Measurements from ENCODE around the gene BACE1-AS.
"Not testable (repeated sequence)": the region's sequence is repeated elsewhere in the genome, so short reads cannot be mapped to it uniquely, and the experiment has no call there.

The BACE1-AS gene

GRCh38 chr11:117271208-117271607 lies 19.9 kb upstream of the BACE1-AS start:
- Histone ChIP-seq H3K27ac (ENCODE audit: low read length) (no peak overlapping the region), H3K27me3 (ENCODE audit: control insufficient read depth in 1 of 2, insufficient read depth in 2 of 2, low read length in 2 of 2) (no peaks in the 10 kb centered on the region), H3K36me3 (ENCODE audit: control insufficient read depth in 2 of 2, insufficient read depth in 2 of 2, low read length in 2 of 2) (peaks cover 2 to 3% of the 10 kb centered on the region in 2 donors), H3K4me3 (ENCODE audit: low read length in 2 of 2) (no peak overlapping the region), H3K9ac (ENCODE audit: low read length in 2 of 2) (no peak overlapping the region), H3K4me1 (ENCODE audit: control insufficient read depth, insufficient read depth, low read length) (no peaks in the 10 kb centered on the region), H3K9me3 (ENCODE audit: control insufficient read depth in 2 of 2, low read length in 2 of 2) (no peaks in the 10 kb centered on the region)

- H3K9ac ChIP-seq (ENCODE audit: low read length in 2 of 2); H3K4me1 ChIP-seq (ENCODE audit: control insufficient read depth, insufficient read depth, low read length); H3K27me3 ChIP-seq (ENCODE audit: control insufficient read depth in 1 of 2, insufficient read depth in 2 of 2, low read length in 2 of 2); H3K4me3 ChIP-seq (ENCODE audit: low read length in 2 of 2); H3K9me3 ChIP-seq (ENCODE audit: control insufficient read depth in 2 of 2, low read length in 2 of 2); H3K27ac ChIP-seq (ENCODE audit: low read length); H3K36me3 ChIP-seq (ENCODE audit: control insufficient read depth in 2 of 2, insufficient read depth in 2 of 2, low read length in 2 of 2): not testable (repeated sequence)
Observed at GRCh38 chr11:117272175-117272574, 19.0 kb upstream of the BACE1-AS start.

- H3K36me3 ChIP-seq (ENCODE audit: control insufficient read depth in 2 of 2, insufficient read depth in 2 of 2, low read length in 2 of 2): peaks cover 2 to 3% of the 10 kb centered on the region in 2 donors
Observed at GRCh38 chr11:117273550-117274289, 17.4 kb upstream of the BACE1-AS start.

GRCh38 chr11:117278347-117278746 lies 12.8 kb upstream of the BACE1-AS start:
- H3K27me3 ChIP-seq (ENCODE audit: control insufficient read depth in 1 of 2, insufficient read depth in 2 of 2, low read length in 2 of 2): no peaks in the 10 kb centered on the region
- H3K9ac ChIP-seq (ENCODE audit: low read length in 2 of 2): no peak overlapping the region
- H3K36me3 ChIP-seq (ENCODE audit: control insufficient read depth in 2 of 2, insufficient read depth in 2 of 2, low read length in 2 of 2): peaks cover 22 to 25% of the 10 kb centered on the region in 2 donors
- H3K27ac ChIP-seq (ENCODE audit: low read length): no peak overlapping the region
- no peaks in the 10 kb centered on the region for H3K9me3 ChIP-seq (ENCODE audit: control insufficient read depth in 2 of 2, low read length in 2 of 2)
- no peaks in the 10 kb centered on the region for H3K4me1 ChIP-seq (ENCODE audit: control insufficient read depth, insufficient read depth, low read length)
- H3K4me3 ChIP-seq (ENCODE audit: low read length in 2 of 2): no peak overlapping the region

More at GRCh38 chr11:117273550-117274289, 17.4 kb upstream of the BACE1-AS start:
- Histone ChIP-seq H3K4me3 (ENCODE audit: low read length in 2 of 2) (no peak overlapping the region), H3K9ac (ENCODE audit: low read length in 2 of 2) (no peak overlapping the region), H3K4me1 (ENCODE audit: control insufficient read depth, insufficient read depth, low read length) (no peaks in the 10 kb centered on the region), H3K27me3 (ENCODE audit: control insufficient read depth in 1 of 2, insufficient read depth in 2 of 2, low read length in 2 of 2) (no peaks in the 10 kb centered on the region), H3K9me3 (ENCODE audit: control insufficient read depth in 2 of 2, low read length in 2 of 2) (no peaks in the 10 kb centered on the region), H3K27ac (ENCODE audit: low read length) (no peak overlapping the region)

- no peak overlapping the region for H3K4me3 ChIP-seq (ENCODE audit: low read length in 2 of 2)
- no peak overlapping the region for H3K9ac ChIP-seq (ENCODE audit: low read length in 2 of 2)
- no peak overlapping the region for H3K27ac ChIP-seq (ENCODE audit: low read length)
- no peaks in the 10 kb centered on the region for H3K4me1 ChIP-seq (ENCODE audit: control insufficient read depth, insufficient read depth, low read length)
- H3K36me3 ChIP-seq (ENCODE audit: control insufficient read depth in 2 of 2, insufficient read depth in 2 of 2, low read length in 2 of 2): peaks cover 29 to 30% of the 10 kb centered on the region in 2 donors
- no peaks in the 10 kb centered on the region for H3K27me3 ChIP-seq (ENCODE audit: control insufficient read depth in 1 of 2, insufficient read depth in 2 of 2, low read length in 2 of 2)
- no peaks in the 10 kb centered on the region for H3K9me3 ChIP-seq (ENCODE audit: control insufficient read depth in 2 of 2, low read length in 2 of 2)
Observed at GRCh38 chr11:117279711-117280376, 11.3 kb upstream of the BACE1-AS start.

GRCh38 chr11:117281159-117281558 lies 10.0 kb upstream of the BACE1-AS start:
- Histone ChIP-seq H3K36me3 (ENCODE audit: control insufficient read depth in 2 of 2, insufficient read depth in 2 of 2, low read length in 2 of 2) (peaks cover 37 to 40% of the 10 kb centered on the region in 2 donors), H3K27ac (ENCODE audit: low read length) (no peak overlapping the region), H3K9ac (ENCODE audit: low read length in 2 of 2) (no peak overlapping the region)

GRCh38 chr11:117281869-117282268 lies 9.3 kb upstream of the BACE1-AS start:
- Histone ChIP-seq H3K4me1 (ENCODE audit: control insufficient read depth, insufficient read depth, low read length) (no peaks in the 10 kb centered on the region), H3K9me3 (ENCODE audit: control insufficient read depth in 2 of 2, low read length in 2 of 2) (no peaks in the 10 kb centered on the region), H3K4me3 (ENCODE audit: low read length in 2 of 2) (no peak overlapping the region), H3K27me3 (ENCODE audit: control insufficient read depth in 1 of 2, insufficient read depth in 2 of 2, low read length in 2 of 2) (no peaks in the 10 kb centered on the region), H3K9ac (ENCODE audit: low read length in 2 of 2) (no peak overlapping the region), H3K27ac (ENCODE audit: low read length) (no peak overlapping the region), H3K36me3 (ENCODE audit: control insufficient read depth in 2 of 2, insufficient read depth in 2 of 2, low read length in 2 of 2) (peaks cover 37 to 42% of the 10 kb centered on the region in 2 donors)

More at GRCh38 chr11:117281159-117281558, 10.0 kb upstream of the BACE1-AS start:
- no peaks in the 10 kb centered on the region for H3K27me3 ChIP-seq (ENCODE audit: control insufficient read depth in 1 of 2, insufficient read depth in 2 of 2, low read length in 2 of 2)
- H3K9me3 ChIP-seq (ENCODE audit: control insufficient read depth in 2 of 2, low read length in 2 of 2): no peaks in the 10 kb centered on the region
- H3K4me1 ChIP-seq (ENCODE audit: control insufficient read depth, insufficient read depth, low read length): no peaks in the 10 kb centered on the region
- no peak overlapping the region for H3K4me3 ChIP-seq (ENCODE audit: low read length in 2 of 2)

GRCh38 chr11:117282956-117283355 lies 8.2 kb upstream of the BACE1-AS start:
- no peak overlapping the region for H3K9ac ChIP-seq (ENCODE audit: low read length in 2 of 2)
- H3K27me3 ChIP-seq (ENCODE audit: control insufficient read depth in 1 of 2, insufficient read depth in 2 of 2, low read length in 2 of 2): no peaks in the 10 kb centered on the region
- H3K27ac ChIP-seq (ENCODE audit: low read length): no peak overlapping the region
- no peak overlapping the region for H3K4me3 ChIP-seq (ENCODE audit: low read length in 2 of 2)
- H3K36me3 ChIP-seq (ENCODE audit: control insufficient read depth in 2 of 2, insufficient read depth in 2 of 2, low read length in 2 of 2): peaks cover 42 to 46% of the 10 kb centered on the region in 2 donors
- H3K4me1 ChIP-seq (ENCODE audit: control insufficient read depth, insufficient read depth, low read length): no peaks in the 10 kb centered on the region
- H3K9me3 ChIP-seq (ENCODE audit: control insufficient read depth in 2 of 2, low read length in 2 of 2): no peaks in the 10 kb centered on the region

- no peak overlapping the region for H3K27ac ChIP-seq (ENCODE audit: low read length)
- H3K27me3 ChIP-seq (ENCODE audit: control insufficient read depth in 1 of 2, insufficient read depth in 2 of 2, low read length in 2 of 2): no peaks in the 10 kb centered on the region
- H3K9ac ChIP-seq (ENCODE audit: low read length in 2 of 2): no peak overlapping the region
- no peak overlapping the region for H3K4me3 ChIP-seq (ENCODE audit: low read length in 2 of 2)
- peaks cover 44 to 48% of the 10 kb centered on the region in 2 donors for H3K36me3 ChIP-seq (ENCODE audit: control insufficient read depth in 2 of 2, insufficient read depth in 2 of 2, low read length in 2 of 2)
- no peaks in the 10 kb centered on the region for H3K9me3 ChIP-seq (ENCODE audit: control insufficient read depth in 2 of 2, low read length in 2 of 2)
- H3K4me1 ChIP-seq (ENCODE audit: control insufficient read depth, insufficient read depth, low read length): no peaks in the 10 kb centered on the region
Observed at GRCh38 chr11:117284053-117284452, 7.1 kb upstream of the BACE1-AS start.

- Histone ChIP-seq H3K4me3 (ENCODE audit: low read length in 2 of 2) (no peak overlapping the region), H3K27me3 (ENCODE audit: control insufficient read depth in 1 of 2, insufficient read depth in 2 of 2, low read length in 2 of 2) (no peaks in the 10 kb centered on the region), H3K4me1 (ENCODE audit: control insufficient read depth, insufficient read depth, low read length) (no peaks in the 10 kb centered on the region), H3K27ac (ENCODE audit: low read length) (no peak overlapping the region), H3K36me3 (ENCODE audit: control insufficient read depth in 2 of 2, insufficient read depth in 2 of 2, low read length in 2 of 2) (peaks cover 57 to 58% of the 10 kb centered on the region in 2 donors), H3K9me3 (ENCODE audit: control insufficient read depth in 2 of 2, low read length in 2 of 2) (no peaks in the 10 kb centered on the region), H3K9ac (ENCODE audit: low read length in 2 of 2) (no peak overlapping the region)
Observed at GRCh38 chr11:117286588-117286987, 4.6 kb upstream of the BACE1-AS start.

- Histone ChIP-seq H3K36me3 (ENCODE audit: control insufficient read depth in 2 of 2, insufficient read depth in 2 of 2, low read length in 2 of 2) (peaks cover 51 to 52% of the 10 kb centered on the region in 2 donors), H3K27ac (ENCODE audit: low read length) (no peak overlapping the region)
Observed at GRCh38 chr11:117287668-117288067, 3.5 kb upstream of the BACE1-AS start.

More at GRCh38 chr11:117287668-117288067, 3.5 kb upstream of the BACE1-AS start:
- Histone ChIP-seq H3K9me3 (ENCODE audit: control insufficient read depth in 2 of 2, low read length in 2 of 2) (no peaks in the 10 kb centered on the region), H3K9ac (ENCODE audit: low read length in 2 of 2) (no peak overlapping the region), H3K4me1 (ENCODE audit: control insufficient read depth, insufficient read depth, low read length) (no peaks in the 10 kb centered on the region), H3K4me3 (ENCODE audit: low read length in 2 of 2) (no peak overlapping the region), H3K27me3 (ENCODE audit: control insufficient read depth in 1 of 2, insufficient read depth in 2 of 2, low read length in 2 of 2) (no peaks in the 10 kb centered on the region)
